GM19395 (cell line): ENCODE results near the gene SIL1.

Experiments
- ATAC-seq: cut with Tn5 transposase; IDR thresholded peaks from one replicate; pipeline ENCODE4 v1.9.1; 2021; ENCODE audit warnings: mild to moderate bottlenecking, moderate library complexity; ENCODE audit not compliant: unreplicated experiment

The SIL1 gene

GRCh38 chr5:139146809-139147482 lies 51.2 kb downstream of the SIL1 start:
- no peak for ATAC-seq

- ATAC-seq = no peak
These were observed 56.5 kb downstream of the SIL1 start for GRCh38 chr5:139141446-139142204.

GRCh38 chr5:139140591-139141071 lies 57.5 kb downstream of the SIL1 start:
- ATAC-seq = no peak

- no peak for ATAC-seq
These were observed 59.4 kb downstream of the SIL1 start for GRCh38 chr5:139138809-139139208.

GRCh38 chr5:139138109-139138508 lies 60.1 kb downstream of the SIL1 start:
- no peak for ATAC-seq

GRCh38 chr5:139137697-139138096 lies 60.5 kb downstream of the SIL1 start:
- no peak for ATAC-seq

GRCh38 chr5:139134906-139135305 lies 63.3 kb downstream of the SIL1 start:
- ATAC-seq = no peak

GRCh38 chr5:139133282-139133681 lies 64.9 kb downstream of the SIL1 start:
- ATAC-seq = no peak

GRCh38 chr5:139132515-139132914 lies 65.7 kb downstream of the SIL1 start:
- ATAC-seq = no peak

- ATAC-seq = no peak
These were observed 66.2 kb downstream of the SIL1 start for GRCh38 chr5:139131921-139132432.

- no peak for ATAC-seq
These were observed 66.7 kb downstream of the SIL1 start for GRCh38 chr5:139131465-139131864.

- no peak for ATAC-seq
These were observed 67.1 kb downstream of the SIL1 start for GRCh38 chr5:139131062-139131461.

- ATAC-seq = no peak
These were observed 68.0 kb downstream of the SIL1 start for GRCh38 chr5:139130214-139130613.

- no peak for ATAC-seq
These were observed 71.5 kb downstream of the SIL1 start for GRCh38 chr5:139126711-139127111.

GRCh38 chr5:139125991-139126390 lies 72.2 kb downstream of the SIL1 start:
- no peak for ATAC-seq

- ATAC-seq = no peak
These were observed 73.2 kb downstream of the SIL1 start for GRCh38 chr5:139124774-139125520.

- ATAC-seq = no peak
These were observed 77.0 kb downstream of the SIL1 start for GRCh38 chr5:139121120-139121519.

GRCh38 chr5:139120521-139120920 lies 77.6 kb downstream of the SIL1 start:
- ATAC-seq = no peak

- no peak for ATAC-seq
These were observed 79.4 kb downstream of the SIL1 start for GRCh38 chr5:139118804-139119203.

- ATAC-seq = no peak
These were observed 80.8 kb downstream of the SIL1 start for GRCh38 chr5:139117342-139117884.

- no peak for ATAC-seq
These were observed 82.0 kb downstream of the SIL1 start for GRCh38 chr5:139116100-139116655.
